BLaER1 (cell line): ENCODE measurements around the gene FAM171A2.

Experiments used
- H3K27ac ChIP-seq: shearing (Covaris generic); formaldehyde crosslinking; 2 replicates; pipeline ENCODE4 v1.8.1; 2022
- H3K27me3 ChIP-seq: shearing (Covaris generic); formaldehyde crosslinking; 2 replicates; pipeline ENCODE4 v1.8.1; 2022
- H3K36me3 ChIP-seq: shearing (Covaris generic); formaldehyde crosslinking; 2 replicates; pipeline ENCODE4 v1.8.1; 2022
- H3K4me1 ChIP-seq: shearing (Covaris generic); formaldehyde crosslinking; 2 replicates; pipeline ENCODE4 v1.8.1; 2022
- H3K4me2 ChIP-seq: shearing (Covaris generic); formaldehyde crosslinking; 2 replicates; pipeline ENCODE4 v1.8.1; 2022
- H3K4me3 ChIP-seq: shearing (Covaris generic); formaldehyde crosslinking; 2 replicates; pipeline ENCODE4 v1.8.1; 2022
- H3K9ac ChIP-seq: shearing (Covaris generic); formaldehyde crosslinking; 2 replicates; pipeline ENCODE4 v1.8.1; 2022
- H3K9me3 ChIP-seq: shearing (Covaris generic); formaldehyde crosslinking; 2 replicates; pipeline ENCODE4 v1.8.1; 2022
- H4K20me1 ChIP-seq: shearing (Covaris generic); formaldehyde crosslinking; 2 replicates; pipeline ENCODE4 v1.8.1; 2022
- Cebpa-rat ChIP-seq: shearing (Covaris generic); IDR thresholded peaks from 2 replicates; pipeline ENCODE4 v1.8.1; 2022

Gene FAM171A2

GRCh38 chr17:44315760-44316731 lies 47.6 kb downstream of the FAM171A2 start:
- H3K9ac ChIP-seq = no peak overlapping the region
- H3K27me3 ChIP-seq = peaks cover 71% of the 10 kb centered on the region
- H3K36me3 ChIP-seq = peaks cover 33% of the 10 kb centered on the region
- no peaks in the 10 kb centered on the region for H3K9me3 ChIP-seq
- peak overlapping the region; percentile 28 for H3K4me2 ChIP-seq
- no peaks in the 10 kb centered on the region for H3K4me1 ChIP-seq
- H4K20me1 ChIP-seq = peaks cover 48% of the 10 kb centered on the region
- H3K4me3 ChIP-seq = 0 out of 2 replicates have a peak overlapping the region, but pooled peaks have one; percentile 14
- TF ChIP-seq Cebpa-rat = no peak
- H3K27ac ChIP-seq = no peak overlapping the region

- Histone ChIP-seq H3K4me1 (peaks cover 6% of the 10 kb centered on the region; the same call in 1 of the 2 replicates), H3K27ac (no peak overlapping the region), H3K27me3 (peaks cover 77% of the 10 kb centered on the region), H3K4me3 (0 out of 2 replicates have a peak overlapping the region, but pooled peaks have one; percentile 14), H3K9ac (no peak overlapping the region), H3K9me3 (no peaks in the 10 kb centered on the region), H3K36me3 (peaks cover 23% of the 10 kb centered on the region), H4K20me1 (peaks cover 47% of the 10 kb centered on the region), H3K4me2 (peak overlapping the region; percentile 30)
- TF ChIP-seq Cebpa-rat = no peak
These were observed 48.6 kb downstream of the FAM171A2 start for GRCh38 chr17:44314869-44315661.

- no peak overlapping the region for H3K4me2 ChIP-seq
- H3K27ac ChIP-seq = no peak overlapping the region
- no peak overlapping the region for H3K4me3 ChIP-seq
- no peak overlapping the region for H3K9ac ChIP-seq
- peaks cover 17% of the 10 kb centered on the region for H3K36me3 ChIP-seq
- TF ChIP-seq Cebpa-rat = no peak
- H4K20me1 ChIP-seq = peaks cover 47% of the 10 kb centered on the region
- peaks cover 7% of the 10 kb centered on the region; the same call in 1 of the 2 replicates for H3K4me1 ChIP-seq
- no peaks in the 10 kb centered on the region for H3K9me3 ChIP-seq
- peaks cover 78% of the 10 kb centered on the region for H3K27me3 ChIP-seq
These were observed 49.2 kb downstream of the FAM171A2 start for GRCh38 chr17:44314524-44314868.

GRCh38 chr17:44314031-44314430 lies 49.6 kb downstream of the FAM171A2 start:
- no peak for TF ChIP-seq Cebpa-rat
- Histone ChIP-seq H3K4me2 (no peak overlapping the region), H3K27ac (no peak overlapping the region), H3K9me3 (no peaks in the 10 kb centered on the region), H3K4me1 (peaks cover 7% of the 10 kb centered on the region; the same call in 1 of the 2 replicates), H4K20me1 (peaks cover 47% of the 10 kb centered on the region), H3K9ac (no peak overlapping the region), H3K27me3 (peaks cover 78% of the 10 kb centered on the region), H3K4me3 (no peak overlapping the region), H3K36me3 (peaks cover 13% of the 10 kb centered on the region)

GRCh38 chr17:44312396-44313104 lies 51.1 kb downstream of the FAM171A2 start:
- Histone ChIP-seq H4K20me1 (peaks cover 40% of the 10 kb centered on the region; the same call in 1 of the 2 replicates), H3K4me2 (no peak overlapping the region), H3K9ac (no peak overlapping the region), H3K4me3 (no peak overlapping the region), H3K27ac (no peak overlapping the region), H3K9me3 (no peaks in the 10 kb centered on the region), H3K4me1 (peaks cover 11% of the 10 kb centered on the region), H3K27me3 (peaks cover 69% of the 10 kb centered on the region), H3K36me3 (no peaks in the 10 kb centered on the region)
- no peak for TF ChIP-seq Cebpa-rat

- H3K36me3 ChIP-seq = no peaks in the 10 kb centered on the region
- peaks cover 34% of the 10 kb centered on the region; the same call in 1 of the 2 replicates for H4K20me1 ChIP-seq
- no peak overlapping the region for H3K27ac ChIP-seq
- H3K4me2 ChIP-seq = no peak overlapping the region
- no peak overlapping the region for H3K9ac ChIP-seq
- H3K4me3 ChIP-seq = no peak overlapping the region
- H3K4me1 ChIP-seq = peaks cover 15% of the 10 kb centered on the region
- peaks cover 69% of the 10 kb centered on the region for H3K27me3 ChIP-seq
- TF ChIP-seq Cebpa-rat = no peak
- no peaks in the 10 kb centered on the region for H3K9me3 ChIP-seq
These were observed 52.0 kb downstream of the FAM171A2 start for GRCh38 chr17:44311562-44312181.

GRCh38 chr17:44310609-44311376 lies 52.9 kb downstream of the FAM171A2 start:
- Histone ChIP-seq H3K9ac (no peak overlapping the region), H3K27ac (no peak overlapping the region), H3K4me2 (peak overlapping the region; percentile 12; the same call in 1 of the 2 replicates), H3K4me1 (peaks cover 15% of the 10 kb centered on the region), H4K20me1 (peaks cover 27% of the 10 kb centered on the region; the same call in 1 of the 2 replicates), H3K4me3 (no peak overlapping the region), H3K27me3 (peaks cover 61% of the 10 kb centered on the region), H3K9me3 (no peaks in the 10 kb centered on the region), H3K36me3 (no peaks in the 10 kb centered on the region)
- TF ChIP-seq Cebpa-rat = no peak

- Histone ChIP-seq H3K27me3 (peaks cover 55% of the 10 kb centered on the region), H3K9me3 (no peaks in the 10 kb centered on the region), H3K36me3 (no peaks in the 10 kb centered on the region), H3K4me2 (peak overlapping the region; percentile 12; the same call in 1 of the 2 replicates), H3K9ac (no peak overlapping the region), H3K27ac (no peak overlapping the region), H3K4me3 (no peak overlapping the region), H4K20me1 (peaks cover 27% of the 10 kb centered on the region; the same call in 1 of the 2 replicates), H3K4me1 (peaks cover 15% of the 10 kb centered on the region)
- TF ChIP-seq Cebpa-rat = no peak
These were observed 53.5 kb downstream of the FAM171A2 start for GRCh38 chr17:44310188-44310587.
